Endometrial microvascular endothelial cells (primary cell): Measurements from ENCODE around the gene EPHB2. TPM values are rescaled to one million over a fixed set of nuclear protein-coding genes. Genes with fewer than 3 reads are reported as not detected.

Source experiments
- in situ Hi-C: cut with HindIII; loops from 2 replicates; pipeline ENCODE4 v1.10.0; 2017; ENCODE audit warnings: low sequenced_read_pairs, low pct_unique_long_range_greater_than_20kb; ENCODE audit errors: inconsistent ontology term
- total RNA-seq: library from RNA; depleted of rRNA; stranded (reverse); fragments of >200 nt; gene quantifications from one replicate; pipeline ENCODE4 v1.2.3, GENCODE V29; 2015; ENCODE audit errors: inconsistent ontology term

EPHB2 gene
- total RNA-seq, 1 donor from 2014 or later, result 84.5 TPM

DNA sequence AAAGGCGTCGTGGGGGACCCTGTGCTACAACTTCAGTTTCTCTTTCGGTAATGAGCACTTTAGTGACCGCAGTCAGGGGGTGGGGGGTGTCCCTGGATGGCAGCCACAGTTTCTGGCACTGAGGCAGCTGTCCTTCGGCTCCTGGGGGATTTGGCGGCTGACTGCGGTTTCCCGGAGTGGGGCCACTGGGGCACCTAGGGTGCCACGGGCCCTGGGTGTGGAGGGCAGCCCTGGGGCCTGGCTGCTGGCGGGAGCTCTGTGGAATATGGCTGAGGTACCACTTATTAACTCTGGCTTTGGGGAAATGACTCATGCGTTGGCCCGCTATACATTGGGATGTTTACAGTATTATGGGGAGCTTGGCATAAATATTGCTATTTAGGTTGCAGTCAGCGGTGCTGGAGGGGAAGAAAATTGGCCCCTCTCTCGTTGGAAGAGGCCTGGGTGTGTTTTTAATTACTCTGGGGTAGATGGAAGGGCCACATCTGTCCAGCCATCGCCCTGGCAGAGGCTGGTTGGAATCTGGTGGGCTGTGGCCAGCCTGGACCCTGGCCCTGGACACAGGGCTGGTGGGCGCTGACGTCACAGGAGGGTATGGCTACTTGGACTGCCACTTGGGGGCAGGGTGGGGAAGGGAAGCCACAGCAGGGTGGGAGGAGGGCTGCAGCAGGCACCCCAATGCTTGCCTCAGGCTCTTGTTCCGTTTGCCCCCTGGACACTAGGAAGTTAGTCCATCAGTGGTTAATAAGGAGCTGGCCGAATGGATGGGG lies 2.0 kb downstream of the EPHB2 start:
- in situ Hi-C loops, result loop anchor here (25.0 kb wide), 1 partner anchor 175 kb away; no protein-coding TSS in a partner anchor

- in situ Hi-C loops, result loop anchor here (25.0 kb wide), 1 partner anchor 173 kb away; no protein-coding TSS in a partner anchor
Observed at GRCh38 chr1:22714455-22714854, 3.8 kb downstream of the EPHB2 start.

- in situ Hi-C loops, result loop anchor here (25.0 kb wide), 1 partner anchor 170 kb away; no protein-coding TSS in a partner anchor
Observed at GRCh38 chr1:22717037-22717760, 6.6 kb downstream of the EPHB2 start.

- in situ Hi-C loops, result loop anchor here (25.0 kb wide), 1 partner anchor 166 kb away; no protein-coding TSS in a partner anchor
Observed at GRCh38 chr1:22721122-22721873, 10.7 kb downstream of the EPHB2 start.

- in situ Hi-C loops, result loop anchor here (25.0 kb wide), 1 partner anchor 164 kb away; no protein-coding TSS in a partner anchor
Observed at GRCh38 chr1:22722901-22723550, 12.4 kb downstream of the EPHB2 start.

GRCh38 chr1:22727873-22728272 lies 17.2 kb downstream of the EPHB2 start:
- in situ Hi-C loops, result no loop called here

DNA sequence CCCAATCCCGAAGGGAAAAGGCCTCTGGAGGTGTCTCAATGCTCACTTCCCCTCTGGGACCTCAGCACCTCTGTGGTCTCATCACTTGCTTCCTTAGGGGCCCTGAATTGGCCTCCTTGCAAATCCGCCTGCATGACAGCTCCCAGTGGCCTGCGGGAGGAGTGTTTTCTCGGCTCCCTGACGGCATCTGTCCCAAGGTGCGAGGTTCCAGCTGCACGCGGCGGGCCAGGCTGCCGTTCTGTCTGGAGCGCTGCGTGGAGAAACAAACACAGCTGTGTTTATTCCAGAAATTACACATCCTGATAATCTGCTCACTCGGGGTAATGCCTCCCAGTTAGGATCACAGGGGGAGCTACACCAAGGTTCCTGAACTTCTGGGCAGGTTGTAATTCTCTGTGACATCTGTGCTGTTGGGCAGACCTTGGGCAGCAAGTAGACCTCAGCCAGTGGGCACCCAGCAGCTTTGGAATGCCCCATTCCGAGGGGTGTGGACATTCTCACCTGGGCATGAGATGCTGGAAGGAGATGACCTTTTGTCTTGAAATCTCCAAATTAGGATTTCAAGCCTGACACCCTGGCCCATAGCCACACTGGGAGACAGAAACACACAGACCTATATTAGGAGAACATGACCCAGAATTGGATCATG lies 18.2 kb downstream of the EPHB2 start:
- in situ Hi-C loops, result no loop called here

DNA sequence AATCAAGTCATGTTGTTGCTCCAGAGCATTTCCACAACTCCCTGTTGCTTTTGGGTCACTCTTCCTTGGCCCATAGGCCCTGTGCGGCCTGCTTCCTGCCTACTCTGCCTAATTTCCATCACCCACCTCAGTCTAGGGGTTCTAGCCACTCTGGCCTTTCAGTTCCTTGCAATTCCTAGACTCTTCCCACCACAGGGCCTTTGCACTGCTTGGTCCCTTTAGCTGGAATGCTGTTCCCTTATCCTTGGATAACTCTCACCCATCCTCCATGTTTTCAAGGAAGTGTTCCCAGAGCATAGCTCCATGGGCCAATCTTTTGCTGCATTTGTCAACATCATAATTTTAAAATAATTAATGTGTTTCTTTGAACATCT lies 18.7 kb downstream of the EPHB2 start:
- in situ Hi-C loops, result no loop called here

GRCh38 chr1:22729912-22730311 lies 19.3 kb downstream of the EPHB2 start:
- in situ Hi-C loops, result no loop called here

GRCh38 chr1:22731924-22732720 lies 21.5 kb downstream of the EPHB2 start:
- in situ Hi-C loops, result no loop called here

DNA sequence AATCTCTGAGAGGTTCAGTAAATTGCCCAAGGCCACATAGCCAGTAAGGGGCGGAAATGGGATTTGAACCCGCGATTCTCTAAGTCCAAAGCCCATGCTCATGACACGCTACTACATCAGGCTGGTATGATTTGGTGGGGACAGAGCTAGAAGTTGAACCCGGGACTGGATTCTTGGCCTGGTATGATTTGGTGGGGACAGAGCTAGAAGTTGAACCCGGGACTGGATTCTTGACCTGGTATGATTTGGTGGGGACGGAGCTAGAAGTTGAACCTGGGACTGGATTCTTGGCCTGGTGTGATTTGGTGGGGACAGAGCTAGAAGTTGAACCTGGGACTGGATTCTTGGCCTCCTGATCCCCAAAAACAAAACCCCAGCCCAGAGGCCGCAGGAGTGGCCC lies 23.0 kb downstream of the EPHB2 start:
- in situ Hi-C loops, result no loop called here

GRCh38 chr1:22736501-22737080 lies 26.0 kb downstream of the EPHB2 start:
- in situ Hi-C loops, result no loop called here

DNA sequence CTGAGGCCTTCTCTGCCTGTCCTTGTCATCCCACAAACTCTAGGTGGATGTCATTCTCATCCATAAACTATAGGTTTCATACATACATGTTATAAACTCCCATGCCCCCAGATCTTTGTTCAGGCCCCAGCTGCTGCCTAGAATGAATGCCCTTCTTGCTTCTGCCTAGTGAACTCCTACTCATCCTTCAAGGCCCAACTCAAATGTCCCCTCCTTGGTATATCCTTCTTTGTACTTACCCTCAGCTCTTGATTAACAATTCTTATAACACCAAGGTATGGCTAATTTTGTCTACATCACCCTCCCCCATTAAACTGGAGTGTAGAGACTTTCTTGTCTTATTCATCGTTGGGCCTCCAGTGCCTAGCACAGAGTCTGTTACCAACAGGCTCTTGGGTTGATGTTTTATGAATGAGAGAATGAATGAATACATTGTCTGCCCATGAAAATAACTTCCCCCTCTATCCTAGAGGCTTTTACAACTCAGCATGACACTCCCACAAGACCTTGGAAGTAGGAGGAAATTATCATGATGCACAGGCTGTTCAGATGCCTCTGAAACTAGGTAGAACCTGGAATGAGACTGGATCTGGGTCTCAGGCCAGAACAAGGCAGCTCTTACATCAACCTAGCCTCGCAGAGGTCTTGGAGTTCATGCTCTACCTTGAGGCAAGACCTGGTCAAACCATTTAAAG lies 26.9 kb downstream of the EPHB2 start:
- in situ Hi-C loops, result no loop called here

DNA sequence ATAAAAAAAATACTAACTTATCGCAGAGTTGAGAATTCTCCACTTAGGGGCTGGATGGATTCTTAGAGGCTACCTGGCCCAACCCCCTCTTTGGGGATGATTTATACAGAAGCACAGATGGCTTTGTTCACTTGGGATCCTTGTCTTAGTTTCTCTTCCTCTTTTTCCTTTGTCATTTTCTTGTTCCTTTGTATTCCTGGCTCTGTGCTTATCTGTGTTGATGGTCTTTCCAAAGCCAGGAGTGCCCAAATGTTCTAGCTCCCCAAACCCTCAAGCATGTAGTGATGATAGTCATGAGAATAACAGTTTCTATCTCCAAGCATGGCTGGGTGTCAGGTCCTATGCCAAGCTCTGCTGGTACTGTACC lies 27.4 kb downstream of the EPHB2 start:
- in situ Hi-C loops, result no loop called here

DNA sequence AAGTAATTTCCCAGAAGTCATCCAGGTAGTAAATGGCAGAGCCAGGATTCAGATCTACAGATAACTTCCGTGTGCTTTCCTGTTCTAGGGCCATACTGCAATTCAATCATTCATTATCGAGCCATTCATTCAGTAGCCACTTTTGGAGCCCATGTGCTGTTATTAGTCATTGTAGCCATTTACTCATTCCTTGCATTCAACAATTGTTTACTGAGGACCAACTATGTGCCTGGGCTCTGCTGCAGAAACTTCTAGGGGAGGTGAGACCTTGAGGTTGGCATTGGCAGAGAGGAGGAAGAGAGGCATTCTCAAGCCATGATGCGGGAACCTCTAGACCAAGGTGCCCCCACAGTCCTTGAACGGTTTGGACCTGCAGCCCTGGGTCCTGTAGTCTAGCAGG lies 27.9 kb downstream of the EPHB2 start:
- in situ Hi-C loops, result no loop called here

GRCh38 chr1:22739648-22740385 lies 29.2 kb downstream of the EPHB2 start:
- in situ Hi-C loops, result no loop called here
